Bronchial epithelial cell (primary cell): ENCODE results near the gene USP32. TPM values are rescaled to one million over a fixed set of nuclear protein-coding genes. Genes with fewer than 3 reads are reported as not detected.
"Not testable (repeated sequence)": the region's sequence is repeated elsewhere in the genome, so short reads cannot be mapped to it uniquely, and the experiment has no call there.

Experiments
- DNase-seq: peaks from one replicate; pipeline ENCODE4 v3.0.0-alpha.2; 2010; ENCODE audit warnings: low read depth
- FAIRE-seq: peaks from 2 replicates; lab custom pipeline; 2011; peaks lifted over from hg19 to GRCh38; lab: Jason Lieb, UNC
- H3K27me3 ChIP-seq: 2 replicates; pipeline ENCODE4 v1.5.1; 2011; ENCODE audit warnings: low read length; ENCODE audit not compliant: control insufficient read depth, insufficient read depth
- H3K36me3 ChIP-seq: 2 replicates; pipeline ENCODE4 v1.5.1; 2011; ENCODE audit warnings: low read length; ENCODE audit not compliant: control insufficient read depth, insufficient read depth
- H3K4me3 ChIP-seq: 2 replicates; pipeline ENCODE4 v1.5.1; 2011; ENCODE audit warnings: mild to moderate bottlenecking, low read depth, low read length, control low read depth
- total RNA-seq: library from RNA; depleted of rRNA; stranded (reverse); fragments of >200 nt; gene quantifications from 2 replicates; pipeline ENCODE4 v1.2.1, GENCODE V29; 2014
- TF ChIP-seq, protein P1 (sequence below): IDR thresholded peaks from 2 replicates; pipeline ENCODE4 v1.5.1; 2011; ENCODE audit warnings: mild to moderate bottlenecking, moderate library complexity, low read length, control low read depth, inconsistent platforms; ENCODE audit not compliant: insufficient read depth, severe bottlenecking

The USP32 gene
- total RNA-seq, 1 donor from 2014 or later: 35.8 TPM

DNA sequence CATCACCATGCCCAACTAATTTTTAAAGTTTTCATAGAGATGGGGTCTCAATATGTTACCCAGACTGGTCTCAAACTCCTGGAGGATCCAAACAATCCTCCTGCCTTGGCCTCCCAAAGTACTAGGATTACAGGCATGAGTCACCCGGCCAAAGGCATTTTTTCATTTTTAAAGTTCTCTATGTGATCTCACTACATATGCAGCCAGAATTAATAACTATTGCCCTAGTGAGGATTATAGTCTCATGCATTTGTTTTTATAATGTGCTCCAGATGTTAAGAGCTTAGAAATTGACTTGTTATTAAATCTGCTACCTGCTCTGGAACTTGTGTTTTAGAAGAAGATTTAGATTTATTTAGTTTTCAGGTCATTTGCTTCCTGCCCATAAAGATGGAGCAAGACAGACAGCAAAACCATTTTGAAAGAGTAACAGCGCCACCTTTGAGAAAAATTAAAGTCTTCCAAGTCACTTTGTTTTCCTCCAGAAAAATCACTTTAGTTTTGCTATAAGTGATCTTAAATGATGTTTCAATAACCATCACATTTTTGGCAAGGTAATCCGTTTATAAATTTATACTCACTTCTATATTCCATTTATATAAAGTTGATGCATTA, 162.6 kb downstream of the USP32 start:
- FAIRE-seq (no peak), DNase-seq (no peak)
- TF ChIP-seq, protein P1, sequence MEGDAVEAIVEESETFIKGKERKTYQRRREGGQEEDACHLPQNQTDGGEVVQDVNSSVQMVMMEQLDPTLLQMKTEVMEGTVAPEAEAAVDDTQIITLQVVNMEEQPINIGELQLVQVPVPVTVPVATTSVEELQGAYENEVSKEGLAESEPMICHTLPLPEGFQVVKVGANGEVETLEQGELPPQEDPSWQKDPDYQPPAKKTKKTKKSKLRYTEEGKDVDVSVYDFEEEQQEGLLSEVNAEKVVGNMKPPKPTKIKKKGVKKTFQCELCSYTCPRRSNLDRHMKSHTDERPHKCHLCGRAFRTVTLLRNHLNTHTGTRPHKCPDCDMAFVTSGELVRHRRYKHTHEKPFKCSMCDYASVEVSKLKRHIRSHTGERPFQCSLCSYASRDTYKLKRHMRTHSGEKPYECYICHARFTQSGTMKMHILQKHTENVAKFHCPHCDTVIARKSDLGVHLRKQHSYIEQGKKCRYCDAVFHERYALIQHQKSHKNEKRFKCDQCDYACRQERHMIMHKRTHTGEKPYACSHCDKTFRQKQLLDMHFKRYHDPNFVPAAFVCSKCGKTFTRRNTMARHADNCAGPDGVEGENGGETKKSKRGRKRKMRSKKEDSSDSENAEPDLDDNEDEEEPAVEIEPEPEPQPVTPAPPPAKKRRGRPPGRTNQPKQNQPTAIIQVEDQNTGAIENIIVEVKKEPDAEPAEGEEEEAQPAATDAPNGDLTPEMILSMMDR: no peak
- Histone ChIP-seq H3K36me3 (peaks cover 2% of the 10 kb centered on the region), H3K4me3 (no peak overlapping the region), H3K27me3 (no peaks in the 10 kb centered on the region)

DNA sequence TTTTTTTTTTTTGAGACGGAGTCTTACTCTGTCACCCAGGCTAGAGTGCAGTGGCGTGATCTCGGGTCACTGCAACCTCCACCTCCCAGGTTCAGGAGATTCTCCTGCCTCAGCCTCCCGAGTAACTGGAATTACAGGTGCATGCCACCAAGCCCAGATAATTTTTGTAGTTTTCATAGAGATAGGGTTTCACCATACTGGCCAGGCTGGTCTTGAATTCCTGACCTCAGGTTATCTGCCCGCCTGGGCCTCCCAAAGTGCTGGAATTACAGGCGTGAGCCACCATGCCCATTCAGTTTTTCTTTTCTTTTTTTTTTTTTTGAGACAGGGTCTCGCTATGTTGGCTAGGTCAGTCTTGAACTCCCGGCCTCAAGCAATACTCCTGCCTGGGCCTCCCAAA, 164.7 kb downstream of the USP32 start:
- FAIRE-seq, DNase-seq, H3K4me3 ChIP-seq, H3K36me3 ChIP-seq, H3K27me3 ChIP-seq: not testable (repeated sequence)

DNA sequence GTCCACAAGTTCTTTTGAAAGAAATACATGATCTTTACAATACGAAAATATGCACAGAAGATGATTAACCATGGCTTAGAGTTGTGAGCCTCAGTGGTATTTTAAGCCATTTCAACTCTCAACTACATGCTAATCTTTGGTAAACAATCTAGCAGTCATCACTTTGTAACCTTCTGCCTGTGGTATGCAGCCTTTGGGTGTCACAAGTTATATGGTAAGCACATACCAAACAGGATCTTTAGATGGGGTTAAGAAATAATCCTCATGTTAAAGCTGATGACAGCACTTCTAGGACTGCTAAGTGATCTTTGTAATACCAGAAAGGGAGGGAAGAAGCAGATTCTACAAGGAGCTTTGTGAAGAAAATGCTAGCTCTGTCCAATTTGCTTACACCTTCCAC, 167.9 kb downstream of the USP32 start:
- Histone ChIP-seq H3K36me3 (peaks cover 2% of the 10 kb centered on the region), H3K4me3 (no peak overlapping the region), H3K27me3 (no peaks in the 10 kb centered on the region)
- no peak for FAIRE-seq
- TF ChIP-seq, protein P1: no peak
- no peak for DNase-seq

DNA sequence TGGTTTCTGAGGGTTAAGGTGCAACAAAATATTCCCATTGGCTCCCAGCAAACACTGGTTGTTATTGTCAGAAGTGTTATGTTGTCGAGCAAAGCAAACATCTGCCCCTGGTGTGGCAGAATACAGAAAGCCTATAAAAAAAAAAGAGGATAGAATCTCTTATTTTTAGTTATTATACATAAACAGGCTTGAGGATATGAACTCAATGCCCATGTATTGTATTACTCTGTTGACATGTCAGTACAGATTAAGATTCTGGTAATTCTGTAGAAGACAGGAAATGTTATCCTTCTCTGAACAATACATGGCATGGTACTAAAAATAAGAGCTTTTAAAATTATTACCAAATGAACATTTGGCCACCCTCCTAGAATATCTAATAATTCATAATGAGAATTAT, 168.5 kb downstream of the USP32 start:
- Histone ChIP-seq H3K36me3 (peaks cover 2% of the 10 kb centered on the region), H3K27me3 (no peaks in the 10 kb centered on the region), H3K4me3 (no peak overlapping the region)
- no peak for DNase-seq
- TF ChIP-seq, protein P1: no peak
- no peak for FAIRE-seq

DNA sequence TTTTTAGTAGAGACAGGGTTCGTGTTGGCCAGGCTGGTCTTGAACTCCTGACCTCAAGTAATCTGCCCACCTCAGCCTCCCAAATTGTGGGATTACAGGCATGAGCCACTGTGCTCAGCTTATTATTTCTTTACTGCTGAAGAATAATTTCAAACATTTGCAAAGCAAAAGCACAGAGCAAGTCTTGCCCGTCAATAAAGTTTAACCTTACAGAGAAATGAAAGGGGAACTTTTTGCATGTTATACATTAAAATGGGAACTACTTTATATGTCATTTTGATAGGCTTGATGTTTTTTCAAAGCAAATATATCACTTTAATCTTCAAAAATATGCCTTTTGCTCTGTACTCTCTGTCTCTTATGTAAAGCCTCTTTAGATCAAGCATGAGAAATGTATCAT, 173.2 kb downstream of the USP32 start:
- FAIRE-seq, H3K4me3 ChIP-seq, DNase-seq, H3K36me3 ChIP-seq, H3K27me3 ChIP-seq: not testable (repeated sequence)

DNA sequence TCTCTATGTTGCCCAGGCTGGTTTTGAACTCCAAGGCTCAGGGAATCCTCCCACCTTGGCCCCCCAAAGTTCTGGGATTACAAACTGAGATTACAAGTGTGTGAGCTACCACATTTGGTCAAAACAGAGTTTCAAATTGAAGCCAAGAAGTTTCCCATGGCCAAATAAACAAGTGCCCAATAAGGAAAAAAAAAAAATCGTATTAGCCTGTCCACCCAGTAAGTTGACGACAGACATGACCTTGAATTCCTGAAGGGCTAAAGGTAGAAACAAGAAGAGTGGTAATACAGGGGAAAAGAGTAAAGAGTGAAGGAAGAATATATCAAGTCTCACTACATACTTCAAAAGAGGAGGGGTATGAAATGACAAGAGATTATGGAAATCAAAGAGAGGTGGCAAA, 176.0 kb downstream of the USP32 start:
- H3K27me3 ChIP-seq, H3K36me3 ChIP-seq, FAIRE-seq: not testable (repeated sequence)

DNA sequence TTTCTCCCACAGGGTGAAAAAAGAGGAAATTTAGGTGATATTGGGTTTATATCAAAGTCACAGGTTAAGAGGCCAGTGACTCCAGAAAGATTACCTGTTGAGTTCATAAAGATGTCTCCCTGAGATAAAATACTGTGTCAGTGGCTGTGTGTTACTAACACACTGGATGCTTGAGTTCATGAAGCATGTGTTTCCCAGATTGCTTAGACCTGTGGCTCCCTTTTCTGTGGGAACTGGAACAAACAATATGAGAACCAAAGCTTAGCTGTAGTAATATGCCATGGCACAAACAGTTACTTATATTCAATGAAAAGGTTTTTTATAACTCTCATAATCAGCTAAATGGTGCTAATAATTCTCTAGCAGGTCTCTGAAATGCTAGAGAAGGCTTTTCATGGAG, 180.7 kb downstream of the USP32 start:
- FAIRE-seq: not testable (repeated sequence)

More for the DNA sequence above, 176.0 kb downstream of the USP32 start:
- not testable (repeated sequence) for H3K4me3 ChIP-seq, DNase-seq

DNA sequence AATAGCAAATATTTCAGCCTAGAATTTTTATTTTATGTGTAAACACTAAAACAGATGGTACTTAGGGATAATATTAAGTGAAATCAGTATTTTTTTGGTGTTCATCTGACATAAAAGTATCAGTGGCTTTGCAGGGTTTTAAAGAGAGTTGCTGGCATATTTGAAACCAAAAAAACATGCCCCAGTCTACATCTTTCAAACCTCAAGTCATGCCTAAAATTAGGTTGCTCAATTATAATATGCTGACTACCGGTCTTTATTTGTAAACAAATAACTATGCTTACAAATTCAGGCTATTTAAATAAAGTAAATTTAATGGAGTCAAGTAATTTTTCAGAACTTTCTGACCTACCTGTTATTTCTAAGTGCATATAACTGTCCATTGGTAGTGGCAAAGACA, 183.6 kb downstream of the USP32 start:
- not testable (repeated sequence) for H3K27me3 ChIP-seq, H3K36me3 ChIP-seq, DNase-seq, H3K4me3 ChIP-seq, FAIRE-seq

More for the DNA sequence above, 180.7 kb downstream of the USP32 start:
- not testable (repeated sequence) for H3K4me3 ChIP-seq, H3K27me3 ChIP-seq, DNase-seq, H3K36me3 ChIP-seq

DNA sequence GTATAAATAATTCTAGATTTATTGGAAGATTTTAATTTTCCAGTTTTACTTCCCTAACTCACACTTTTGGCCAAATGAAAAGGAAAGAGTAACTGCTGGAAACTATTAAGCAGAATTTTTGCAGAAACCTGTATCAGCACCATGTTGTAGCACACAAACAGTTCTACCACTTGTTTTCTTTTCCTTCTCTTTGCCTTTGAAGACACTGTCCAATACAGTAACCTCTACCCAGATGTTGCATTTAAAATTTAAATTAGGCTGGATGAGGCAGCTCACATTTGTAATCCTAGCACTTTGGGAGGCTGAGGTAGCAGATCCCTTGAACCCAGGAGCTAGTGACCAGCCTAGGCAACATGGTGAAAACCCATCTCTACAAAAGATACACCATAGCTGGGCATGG, 186.2 kb downstream of the USP32 start:
- H3K36me3 ChIP-seq, H3K27me3 ChIP-seq, FAIRE-seq: not testable (repeated sequence)

DNA sequence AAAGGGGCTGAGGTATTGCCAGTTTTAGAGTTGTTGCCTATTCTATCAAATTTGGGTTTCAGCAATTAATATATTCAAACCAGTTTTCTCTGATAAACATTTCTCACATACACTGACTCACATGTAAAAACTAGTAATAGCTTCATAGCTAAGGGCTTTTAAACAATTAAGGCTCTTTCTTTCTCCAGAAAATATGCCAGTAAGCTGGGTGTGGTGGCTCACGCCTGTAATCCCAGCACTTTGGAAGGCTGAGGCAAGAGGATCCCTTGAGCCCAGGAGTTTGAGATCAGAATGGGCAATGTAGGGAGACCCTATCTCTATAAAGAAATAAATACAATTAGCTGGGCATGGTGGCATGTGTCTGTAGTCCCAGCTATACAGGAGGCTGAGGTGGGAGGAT, 193.3 kb downstream of the USP32 start:
- not testable (repeated sequence) for DNase-seq, H3K36me3 ChIP-seq, H3K27me3 ChIP-seq, H3K4me3 ChIP-seq, FAIRE-seq

More for the DNA sequence above, 186.2 kb downstream of the USP32 start:
- not testable (repeated sequence) for H3K4me3 ChIP-seq, DNase-seq

DNA sequence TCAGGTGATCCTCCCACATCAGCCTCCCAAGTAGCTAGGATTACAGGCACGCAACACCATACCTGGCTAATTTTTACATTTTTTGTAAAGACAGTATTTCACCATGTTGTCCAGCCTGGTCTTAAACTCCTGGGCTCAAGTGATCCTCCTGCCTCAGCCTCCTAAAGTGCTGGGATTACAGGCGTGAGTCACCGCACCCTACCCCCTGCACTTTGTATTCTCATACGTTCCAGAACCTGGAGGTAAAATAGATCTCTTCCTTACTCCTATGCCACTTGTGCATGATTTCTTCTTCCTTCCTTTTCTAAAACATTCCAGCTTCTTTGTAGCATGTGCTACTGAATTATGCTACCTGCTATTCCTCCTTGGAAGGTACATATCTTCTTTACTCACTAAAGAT, 197.8 kb downstream of the USP32 start:
- not testable (repeated sequence) for FAIRE-seq, H3K4me3 ChIP-seq, H3K27me3 ChIP-seq, H3K36me3 ChIP-seq, DNase-seq
